ENCODE data around the gene SCGB1C2.

SCGB1C2 gene

DNA sequence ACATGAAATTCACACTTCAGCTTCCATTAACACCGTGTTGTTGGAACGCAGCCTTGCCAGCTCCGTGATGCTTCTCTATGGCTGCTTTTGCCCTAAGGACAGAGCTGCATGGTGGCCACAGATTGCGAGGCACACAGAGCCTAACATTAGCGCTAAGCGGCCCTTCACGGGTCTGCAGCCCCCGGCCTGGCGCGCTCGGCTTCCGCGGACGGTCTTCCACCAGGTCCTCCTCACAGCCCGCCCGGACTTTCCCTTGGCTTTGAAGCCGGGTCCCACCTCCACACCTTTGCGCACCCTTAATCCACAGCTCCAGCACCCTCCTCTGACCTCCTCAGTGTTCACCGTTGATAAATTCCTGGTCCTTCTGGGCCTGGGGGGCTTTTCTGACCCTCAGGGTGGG is 19.6 kb downstream of the SCGB1C2 start:
- H3K27me3 ChIP-seq (ENCODE audit: insufficient read depth, poor library complexity, severe bottlenecking) = no peaks in the 10 kb centered on the region
- no peak overlapping the region for H3K4me3 ChIP-seq (replicated peaks; ENCODE audit: insufficient read depth, low read length)
- no peak overlapping the region for H3K27ac ChIP-seq (replicated peaks)
- DNase-seq (ENCODE audit: low read depth in 1 of 2, low spot score in 1 of 2) = no peak
- TF ChIP-seq, protein P1, sequence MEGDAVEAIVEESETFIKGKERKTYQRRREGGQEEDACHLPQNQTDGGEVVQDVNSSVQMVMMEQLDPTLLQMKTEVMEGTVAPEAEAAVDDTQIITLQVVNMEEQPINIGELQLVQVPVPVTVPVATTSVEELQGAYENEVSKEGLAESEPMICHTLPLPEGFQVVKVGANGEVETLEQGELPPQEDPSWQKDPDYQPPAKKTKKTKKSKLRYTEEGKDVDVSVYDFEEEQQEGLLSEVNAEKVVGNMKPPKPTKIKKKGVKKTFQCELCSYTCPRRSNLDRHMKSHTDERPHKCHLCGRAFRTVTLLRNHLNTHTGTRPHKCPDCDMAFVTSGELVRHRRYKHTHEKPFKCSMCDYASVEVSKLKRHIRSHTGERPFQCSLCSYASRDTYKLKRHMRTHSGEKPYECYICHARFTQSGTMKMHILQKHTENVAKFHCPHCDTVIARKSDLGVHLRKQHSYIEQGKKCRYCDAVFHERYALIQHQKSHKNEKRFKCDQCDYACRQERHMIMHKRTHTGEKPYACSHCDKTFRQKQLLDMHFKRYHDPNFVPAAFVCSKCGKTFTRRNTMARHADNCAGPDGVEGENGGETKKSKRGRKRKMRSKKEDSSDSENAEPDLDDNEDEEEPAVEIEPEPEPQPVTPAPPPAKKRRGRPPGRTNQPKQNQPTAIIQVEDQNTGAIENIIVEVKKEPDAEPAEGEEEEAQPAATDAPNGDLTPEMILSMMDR (IDR thresholded peaks at IDR 0.05; ENCODE audit: insufficient read depth, low read length) = no peak
- no peak for TF ChIP-seq REST (IDR thresholded peaks at IDR 0.05; ENCODE audit: insufficient replicate concordance, low read depth)
- no peak for TF ChIP-seq GABPA (IDR thresholded peaks at IDR 0.05; ENCODE audit: low read depth)
- no peak for TF ChIP-seq SPI1 (IDR thresholded peaks at IDR 0.05; ENCODE audit: borderline replicate concordance, low read depth)
- no peak for TF ChIP-seq POLR2AphosphoS5 (IDR thresholded peaks at IDR 0.05; ENCODE audit: low read depth)

DNA sequence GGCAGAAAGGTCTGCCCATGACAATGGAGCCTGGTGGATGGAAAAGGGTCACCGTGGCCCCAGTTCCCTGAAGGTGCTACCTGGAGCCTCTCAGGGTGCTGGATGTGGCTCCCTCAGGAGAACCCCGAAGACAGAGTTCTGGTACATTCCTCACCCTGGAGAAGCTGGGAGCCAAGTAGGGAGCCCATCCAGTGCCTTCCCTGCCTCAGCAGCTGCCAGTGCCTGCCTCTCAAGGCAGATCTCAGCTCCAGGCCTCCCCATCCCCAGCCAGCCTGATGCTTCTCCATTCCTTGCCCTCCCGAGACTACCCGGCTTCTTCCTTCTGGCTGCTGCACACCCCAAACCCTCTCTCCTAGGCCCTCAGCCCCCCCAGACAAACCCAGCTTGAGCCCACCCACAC is 20.5 kb downstream of the SCGB1C2 start:
- TF ChIP-seq REST (IDR thresholded peaks at IDR 0.05; ENCODE audit: insufficient replicate concordance, low read depth) = no peak
- TF ChIP-seq, protein P1 (IDR thresholded peaks at IDR 0.05; ENCODE audit: insufficient read depth, low read length) = no peak
- TF ChIP-seq GABPA (IDR thresholded peaks at IDR 0.05; ENCODE audit: low read depth) = no peak
- TF ChIP-seq SPI1 (IDR thresholded peaks at IDR 0.05; ENCODE audit: borderline replicate concordance, low read depth) = no peak
- no peak for TF ChIP-seq POLR2AphosphoS5 (IDR thresholded peaks at IDR 0.05; ENCODE audit: low read depth)
- no peaks in the 10 kb centered on the region for H3K27me3 ChIP-seq (ENCODE audit: insufficient read depth, poor library complexity, severe bottlenecking)
- DNase-seq (ENCODE audit: low read depth in 1 of 2, low spot score in 1 of 2) = no peak
- H3K27ac ChIP-seq (replicated peaks) = no peak overlapping the region
- H3K4me3 ChIP-seq (replicated peaks; ENCODE audit: insufficient read depth, low read length) = no peak overlapping the region

- no peak for DNase-seq (ENCODE audit: low read depth in 1 of 2, low spot score in 1 of 2)
- TF ChIP-seq GABPA (IDR thresholded peaks at IDR 0.05; ENCODE audit: low read depth) (no peak), REST (IDR thresholded peaks at IDR 0.05; ENCODE audit: insufficient replicate concordance, low read depth) (no peak), POLR2AphosphoS5 (IDR thresholded peaks at IDR 0.05; ENCODE audit: low read depth) (no peak), SPI1 (IDR thresholded peaks at IDR 0.05; ENCODE audit: borderline replicate concordance, low read depth) (no peak)
- TF ChIP-seq, protein P1 (IDR thresholded peaks at IDR 0.05; ENCODE audit: insufficient read depth, low read length) = no peak
- H3K4me3 ChIP-seq (replicated peaks; ENCODE audit: insufficient read depth, low read length) = no peak overlapping the region
- H3K27me3 ChIP-seq (ENCODE audit: insufficient read depth, poor library complexity, severe bottlenecking) = no peaks in the 10 kb centered on the region
- no peak overlapping the region for H3K27ac ChIP-seq (replicated peaks)
These were observed 21.0 kb downstream of the SCGB1C2 start for GRCh38 chr17:158379-158778.

Data from HL-60 (cell line).